ENCODE data around the gene BRCA1. TPM values are rescaled to one million over a fixed set of nuclear protein-coding genes. Genes with fewer than 3 reads are reported as not detected.
"Not testable (repeated sequence)": the region's sequence is repeated elsewhere in the genome, so short reads cannot be mapped to it uniquely, and the experiment has no call there.

The BRCA1 gene
- polyA plus RNA-seq, 1 donor from 2014 or later, result 1.0 TPM

- H3F3A ChIP-seq (ENCODE audit: insufficient read depth, low read length, poor library complexity, severe bottlenecking), result no peaks in the 10 kb centered on the region
- H3K9me3 ChIP-seq (ENCODE audit: low read length), result no peaks in the 10 kb centered on the region
- TF ChIP-seq POLR2AphosphoS5 (IDR thresholded peaks at IDR 0.05), result no peak
- TF ChIP-seq MXI1 (conservative IDR thresholded peaks at IDR 0.05; ENCODE audit: poor library complexity, severe bottlenecking), result no peak
- TF ChIP-seq RAD21 (conservative IDR thresholded peaks at IDR 0.05), result no peak
- no peak for TF ChIP-seq EZH2 (IDR thresholded peaks at IDR 0.05; ENCODE audit: borderline replicate concordance, insufficient read depth, low read length, poor library complexity, severe bottlenecking)
- TF ChIP-seq CTCF (IDR thresholded peaks at IDR 0.05; ENCODE audit: poor library complexity, severe bottlenecking), result no peak
- TF ChIP-seq SMC3 (conservative IDR thresholded peaks at IDR 0.05; ENCODE audit: poor library complexity), result no peak
- no peak for TF ChIP-seq TAF1 (IDR thresholded peaks at IDR 0.05; ENCODE audit: low read depth)
- TF ChIP-seq EP300 (conservative IDR thresholded peaks at IDR 0.05; ENCODE audit: poor library complexity, severe bottlenecking), result no peak
- no peak for TF ChIP-seq REST (IDR thresholded peaks at IDR 0.05; ENCODE audit: borderline replicate concordance)
- peaks cover 14% of the 10 kb centered on the region for H3K79me2 ChIP-seq (replicated peaks; ENCODE audit: insufficient read depth, low read length)
- no peak overlapping the region for H2AFZ ChIP-seq (ENCODE audit: low read depth, low read length)
- H3K9ac ChIP-seq (ENCODE audit: low read length), result no peak overlapping the region
- H3K4me2 ChIP-seq (ENCODE audit: low read length), result no peak overlapping the region
- H3K9me2 ChIP-seq (ENCODE audit: insufficient read depth, low read length), result no peaks in the 10 kb centered on the region
- H3K27me3 ChIP-seq (ENCODE audit: insufficient read depth, low read depth, low read length), result no peaks in the 10 kb centered on the region
- H3K36me3 ChIP-seq (ENCODE audit: insufficient read depth, low read length), result no peaks in the 10 kb centered on the region
- no peak overlapping the region for H3K27ac ChIP-seq (ENCODE audit: low read length)
- H4K20me1 ChIP-seq (ENCODE audit: insufficient read depth), result no peaks in the 10 kb centered on the region
- no peak overlapping the region for H3K4me3 ChIP-seq (ENCODE audit: low read length)
These were observed 121.5 kb downstream of the BRCA1 start for GRCh38 chr17:43003542-43004172.

GRCh38 chr17:43000894-43001293 is 124.3 kb downstream of the BRCA1 start:
- not testable (repeated sequence) for H3F3A ChIP-seq (ENCODE audit: insufficient read depth, low read length, poor library complexity, severe bottlenecking); H3K9me2 ChIP-seq (ENCODE audit: insufficient read depth, low read length); H2AFZ ChIP-seq (ENCODE audit: low read depth, low read length); H3K9me3 ChIP-seq (ENCODE audit: low read length); H3K4me2 ChIP-seq (ENCODE audit: low read length); H4K20me1 ChIP-seq (ENCODE audit: insufficient read depth); H3K36me3 ChIP-seq (ENCODE audit: insufficient read depth, low read length); H3K27ac ChIP-seq (ENCODE audit: low read length); H3K4me3 ChIP-seq (ENCODE audit: low read length); H3K27me3 ChIP-seq (ENCODE audit: insufficient read depth, low read depth, low read length); H3K9ac ChIP-seq (ENCODE audit: low read length)
- H3K79me2 ChIP-seq (replicated peaks; ENCODE audit: insufficient read depth, low read length), result peaks cover 15% of the 10 kb centered on the region

Measured in neural cell (in vitro differentiated cells).